ENCODE measurements around the gene FMN1. TPM values are rescaled to one million over a fixed set of nuclear protein-coding genes. Genes with fewer than 3 reads are reported as not detected.

The FMN1 gene
- total and polyA plus RNA-seq, 2 donors from 2014 or later = 0.71 to 44.8 TPM

- peaks cover 0 to 2% (median 0%) of the 10 kb centered on the region in 3 donors for H3K4me1 ChIP-seq (ENCODE audit: control insufficient read depth in 2 of 3, insufficient read depth in 2 of 3, low read depth in 1 of 3, low read length in 3 of 3)
- no peak overlapping the region for H3K27ac ChIP-seq (ENCODE audit: low read depth in 2 of 2, low read length in 2 of 2)
- no peak for TF ChIP-seq CTCF (IDR thresholded peaks at IDR 0.05; ENCODE audit: borderline replicate concordance, extremely low read depth, insufficient read depth)
- intact Hi-C loops (cut with DNase I) = no loop called here
- H3K36me3 ChIP-seq (ENCODE audit: control insufficient read depth in 2 of 3, insufficient read depth in 3 of 3, low read length in 3 of 3) = no peaks in the 10 kb centered on the region
- DNase-seq (no peak), FAIRE-seq (no peak)
- no peak overlapping the region for H3K4me3 ChIP-seq (ENCODE audit: low read length in 3 of 3)
- H3K9me3 ChIP-seq (ENCODE audit: control insufficient read depth in 2 of 3, insufficient read depth in 1 of 3, low read length in 3 of 3) = no peaks in the 10 kb centered on the region
- H3K27me3 ChIP-seq (ENCODE audit: control insufficient read depth, insufficient read depth, low read length) = no peaks in the 10 kb centered on the region
- no peak overlapping the region for H3K9ac ChIP-seq (ENCODE audit: low read length in 3 of 3)
These were observed 310.4 kb downstream of the FMN1 start for GRCh38 chr15:32884146-32884545.

GRCh38 chr15:32882955-32883354, 311.6 kb downstream of the FMN1 start:
- FAIRE-seq = no peak
- TF ChIP-seq CTCF (IDR thresholded peaks at IDR 0.05; ENCODE audit: borderline replicate concordance, extremely low read depth, insufficient read depth) = no peak
- intact Hi-C loops (cut with DNase I) = no loop called here

GRCh38 chr15:32881528-32881927, 313.0 kb downstream of the FMN1 start:
- no peaks in the 10 kb centered on the region for H3K9me3 ChIP-seq (ENCODE audit: control insufficient read depth in 2 of 3, insufficient read depth in 1 of 3, low read length in 3 of 3)
- DNase-seq (no peak), FAIRE-seq (no peak)
- H3K4me3 ChIP-seq (ENCODE audit: low read length in 3 of 3) = no peak overlapping the region
- peaks cover 0 to 2% (median 0%) of the 10 kb centered on the region in 3 donors for H3K4me1 ChIP-seq (ENCODE audit: control insufficient read depth in 2 of 3, insufficient read depth in 2 of 3, low read depth in 1 of 3, low read length in 3 of 3)
- H3K36me3 ChIP-seq (ENCODE audit: control insufficient read depth in 2 of 3, insufficient read depth in 3 of 3, low read length in 3 of 3) = no peaks in the 10 kb centered on the region
- intact Hi-C loops (cut with DNase I) = no loop called here
- no peak overlapping the region for H3K9ac ChIP-seq (ENCODE audit: low read length in 3 of 3)
- no peak for TF ChIP-seq CTCF (IDR thresholded peaks at IDR 0.05; ENCODE audit: borderline replicate concordance, extremely low read depth, insufficient read depth)
- no peak overlapping the region for H3K27ac ChIP-seq (ENCODE audit: low read depth in 2 of 2, low read length in 2 of 2)
- no peaks in the 10 kb centered on the region for H3K27me3 ChIP-seq (ENCODE audit: control insufficient read depth, insufficient read depth, low read length)

More at GRCh38 chr15:32882955-32883354, 311.6 kb downstream of the FMN1 start:
- no peak overlapping the region for H3K9ac ChIP-seq (ENCODE audit: low read length in 3 of 3)
- DNase-seq = no peak
- no peaks in the 10 kb centered on the region for H3K27me3 ChIP-seq (ENCODE audit: control insufficient read depth, insufficient read depth, low read length)
- no peak overlapping the region for H3K27ac ChIP-seq (ENCODE audit: low read depth in 2 of 2, low read length in 2 of 2)
- H3K36me3 ChIP-seq (ENCODE audit: control insufficient read depth in 2 of 3, insufficient read depth in 3 of 3, low read length in 3 of 3) = no peaks in the 10 kb centered on the region
- peaks cover 0 to 2% (median 0%) of the 10 kb centered on the region in 3 donors for H3K4me1 ChIP-seq (ENCODE audit: control insufficient read depth in 2 of 3, insufficient read depth in 2 of 3, low read depth in 1 of 3, low read length in 3 of 3)
- H3K4me3 ChIP-seq (ENCODE audit: low read length in 3 of 3) = no peak overlapping the region
- H3K9me3 ChIP-seq (ENCODE audit: control insufficient read depth in 2 of 3, insufficient read depth in 1 of 3, low read length in 3 of 3) = no peaks in the 10 kb centered on the region

- no peak for TF ChIP-seq CTCF (IDR thresholded peaks at IDR 0.05; ENCODE audit: borderline replicate concordance, extremely low read depth, insufficient read depth)
- DNase-seq (no peak), FAIRE-seq (no peak)
- H3K36me3 ChIP-seq (ENCODE audit: control insufficient read depth in 2 of 3, insufficient read depth in 3 of 3, low read length in 3 of 3) = no peaks in the 10 kb centered on the region
- H3K4me3 ChIP-seq (ENCODE audit: low read length in 3 of 3) = no peak overlapping the region
- no peak overlapping the region for H3K27ac ChIP-seq (ENCODE audit: low read depth in 2 of 2, low read length in 2 of 2)
- intact Hi-C loops (cut with DNase I) = no loop called here
- H3K27me3 ChIP-seq (ENCODE audit: control insufficient read depth, insufficient read depth, low read length) = no peaks in the 10 kb centered on the region
- no peaks in the 10 kb centered on the region for H3K9me3 ChIP-seq (ENCODE audit: control insufficient read depth in 2 of 3, insufficient read depth in 1 of 3, low read length in 3 of 3)
- H3K9ac ChIP-seq (ENCODE audit: low read length in 3 of 3) = no peak overlapping the region
- peaks cover 0 to 2% (median 0%) of the 10 kb centered on the region in 3 donors for H3K4me1 ChIP-seq (ENCODE audit: control insufficient read depth in 2 of 3, insufficient read depth in 2 of 3, low read depth in 1 of 3, low read length in 3 of 3)
These were observed 313.9 kb downstream of the FMN1 start for GRCh38 chr15:32880642-32881041.
